Measurements from ENCODE around the gene ZNF358. TPM values are rescaled to one million over a fixed set of nuclear protein-coding genes. Genes with fewer than 3 reads are reported as not detected.

Gene ZNF358
- total RNA-seq, 1 donor from 2014 or later, result 41.1 TPM

DNA sequence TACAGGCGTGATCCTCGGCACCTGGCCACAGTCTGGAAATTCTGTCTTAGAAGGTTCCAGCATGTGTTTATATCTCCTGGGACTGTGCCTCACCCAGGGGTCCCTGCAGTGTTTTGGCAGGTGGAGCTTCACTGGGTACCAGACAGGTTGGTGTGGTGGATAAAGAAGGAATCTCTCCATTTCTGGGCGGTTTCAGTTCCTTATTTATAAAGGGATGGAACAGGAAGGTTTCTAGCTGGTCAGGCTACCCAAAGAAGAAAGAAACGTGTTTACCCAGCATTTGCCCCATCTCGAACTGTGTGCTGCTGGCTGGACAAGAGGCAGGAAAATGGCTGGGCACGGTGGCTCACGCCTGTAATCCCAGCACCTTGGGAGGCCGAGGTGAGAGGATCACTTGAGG is 29.4 kb downstream of the ZNF358 start:
- H3K27ac ChIP-seq (ENCODE audit: low read depth, low read length), result no peak overlapping the region
- FAIRE-seq (no peak), DNase-seq (ENCODE audit: low read depth) (no peak)
- H3K79me2 ChIP-seq (ENCODE audit: insufficient read depth, low read length), result no peaks in the 10 kb centered on the region
- Mint-ChIP-seq H3K27me3 (ENCODE audit: low read depth, unreplicated experiment) (no peaks in the 10 kb centered on the region), H3K27ac (ENCODE audit: unreplicated experiment) (no peak overlapping the region), H3K36me3 (ENCODE audit: low read depth, unreplicated experiment) (peaks cover 13% of the 10 kb centered on the region), H3K4me1 (ENCODE audit: low read depth, unreplicated experiment) (no peaks in the 10 kb centered on the region), H3K4me3 (ENCODE audit: unreplicated experiment) (no peak overlapping the region), H3K9me3 (ENCODE audit: unreplicated experiment) (peaks cover 2% of the 10 kb centered on the region)
- H4K20me1 ChIP-seq (ENCODE audit: insufficient read depth, low read length), result peaks cover 4% of the 10 kb centered on the region
- no peaks in the 10 kb centered on the region for H3K27me3 ChIP-seq (ENCODE audit: insufficient read depth, low read length)
- no peak overlapping the region for H3K4me3 ChIP-seq (ENCODE audit: insufficient read depth, low read depth, low read length)
- H3K4me2 ChIP-seq (ENCODE audit: low read length), result no peak overlapping the region
- no peak for TF ChIP-seq EZH2 (IDR thresholded peaks at IDR 0.05; ENCODE audit: insufficient read depth, low read length)
- TF ChIP-seq, protein P1, sequence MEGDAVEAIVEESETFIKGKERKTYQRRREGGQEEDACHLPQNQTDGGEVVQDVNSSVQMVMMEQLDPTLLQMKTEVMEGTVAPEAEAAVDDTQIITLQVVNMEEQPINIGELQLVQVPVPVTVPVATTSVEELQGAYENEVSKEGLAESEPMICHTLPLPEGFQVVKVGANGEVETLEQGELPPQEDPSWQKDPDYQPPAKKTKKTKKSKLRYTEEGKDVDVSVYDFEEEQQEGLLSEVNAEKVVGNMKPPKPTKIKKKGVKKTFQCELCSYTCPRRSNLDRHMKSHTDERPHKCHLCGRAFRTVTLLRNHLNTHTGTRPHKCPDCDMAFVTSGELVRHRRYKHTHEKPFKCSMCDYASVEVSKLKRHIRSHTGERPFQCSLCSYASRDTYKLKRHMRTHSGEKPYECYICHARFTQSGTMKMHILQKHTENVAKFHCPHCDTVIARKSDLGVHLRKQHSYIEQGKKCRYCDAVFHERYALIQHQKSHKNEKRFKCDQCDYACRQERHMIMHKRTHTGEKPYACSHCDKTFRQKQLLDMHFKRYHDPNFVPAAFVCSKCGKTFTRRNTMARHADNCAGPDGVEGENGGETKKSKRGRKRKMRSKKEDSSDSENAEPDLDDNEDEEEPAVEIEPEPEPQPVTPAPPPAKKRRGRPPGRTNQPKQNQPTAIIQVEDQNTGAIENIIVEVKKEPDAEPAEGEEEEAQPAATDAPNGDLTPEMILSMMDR (IDR thresholded peaks at IDR 0.05; ENCODE audit: insufficient read depth, low read depth, low read length), result no peak
- no peaks in the 10 kb centered on the region for H3K9me3 ChIP-seq (ENCODE audit: insufficient read depth, low read depth, low read length)
- no peaks in the 10 kb centered on the region for H3K4me1 ChIP-seq (ENCODE audit: insufficient read depth, low read length)
- no peak overlapping the region for H2AFZ ChIP-seq (ENCODE audit: low read depth, low read length)
- peaks cover 3% of the 10 kb centered on the region for H3K36me3 ChIP-seq (ENCODE audit: insufficient read depth, low read length)
- H3K9ac ChIP-seq (ENCODE audit: low read length), result no peak overlapping the region

DNA sequence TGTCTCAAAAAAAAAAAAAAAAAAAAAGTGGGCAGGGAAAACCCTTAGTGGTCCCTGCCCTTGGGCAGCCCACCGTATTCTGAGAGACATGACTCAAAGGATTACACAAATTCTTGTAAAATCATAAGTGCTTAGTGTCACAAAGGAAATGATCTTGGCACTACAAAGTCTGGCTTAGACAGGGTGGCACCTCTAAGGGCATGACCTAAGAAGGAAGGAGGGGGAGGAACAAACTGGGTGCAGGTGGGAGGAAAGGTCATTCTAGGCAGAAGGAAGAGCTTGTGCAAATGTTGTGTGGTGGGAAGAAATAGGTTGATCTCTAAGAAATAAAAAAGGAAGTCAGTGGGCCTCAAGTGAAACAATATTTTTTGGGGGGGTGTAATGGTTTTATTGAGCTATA is 30.0 kb downstream of the ZNF358 start:
- DNase-seq (ENCODE audit: low read depth) (no peak), FAIRE-seq (no peak)
- H4K20me1 ChIP-seq (ENCODE audit: insufficient read depth, low read length), result peaks cover 4% of the 10 kb centered on the region
- no peak overlapping the region for H3K27ac Mint-ChIP-seq (ENCODE audit: unreplicated experiment)
- no peaks in the 10 kb centered on the region for H3K27me3 Mint-ChIP-seq (ENCODE audit: low read depth, unreplicated experiment)
- H3K27ac ChIP-seq (ENCODE audit: low read depth, low read length), result no peak overlapping the region
- H3K9me3 ChIP-seq (ENCODE audit: insufficient read depth, low read depth, low read length), result no peaks in the 10 kb centered on the region
- H3K36me3 ChIP-seq (ENCODE audit: insufficient read depth, low read length), result peaks cover 3% of the 10 kb centered on the region
- H3K79me2 ChIP-seq (ENCODE audit: insufficient read depth, low read length), result no peaks in the 10 kb centered on the region
- peaks cover 12% of the 10 kb centered on the region for H3K36me3 Mint-ChIP-seq (ENCODE audit: low read depth, unreplicated experiment)
- peaks cover 2% of the 10 kb centered on the region for H3K9me3 Mint-ChIP-seq (ENCODE audit: unreplicated experiment)
- H3K27me3 ChIP-seq (ENCODE audit: insufficient read depth, low read length), result no peaks in the 10 kb centered on the region
- H3K4me1 Mint-ChIP-seq (ENCODE audit: low read depth, unreplicated experiment), result no peaks in the 10 kb centered on the region
- no peak overlapping the region for H3K4me3 ChIP-seq (ENCODE audit: insufficient read depth, low read depth, low read length)
- H2AFZ ChIP-seq (ENCODE audit: low read depth, low read length), result no peak overlapping the region
- H3K4me1 ChIP-seq (ENCODE audit: insufficient read depth, low read length), result no peaks in the 10 kb centered on the region
- no peak overlapping the region for H3K9ac ChIP-seq (ENCODE audit: low read length)
- H3K4me3 Mint-ChIP-seq (ENCODE audit: unreplicated experiment), result no peak overlapping the region
- H3K4me2 ChIP-seq (ENCODE audit: low read length), result no peak overlapping the region
- TF ChIP-seq EZH2 (IDR thresholded peaks at IDR 0.05; ENCODE audit: insufficient read depth, low read length), result no peak
- TF ChIP-seq, protein P1 (IDR thresholded peaks at IDR 0.05; ENCODE audit: insufficient read depth, low read depth, low read length), result no peak

DNA sequence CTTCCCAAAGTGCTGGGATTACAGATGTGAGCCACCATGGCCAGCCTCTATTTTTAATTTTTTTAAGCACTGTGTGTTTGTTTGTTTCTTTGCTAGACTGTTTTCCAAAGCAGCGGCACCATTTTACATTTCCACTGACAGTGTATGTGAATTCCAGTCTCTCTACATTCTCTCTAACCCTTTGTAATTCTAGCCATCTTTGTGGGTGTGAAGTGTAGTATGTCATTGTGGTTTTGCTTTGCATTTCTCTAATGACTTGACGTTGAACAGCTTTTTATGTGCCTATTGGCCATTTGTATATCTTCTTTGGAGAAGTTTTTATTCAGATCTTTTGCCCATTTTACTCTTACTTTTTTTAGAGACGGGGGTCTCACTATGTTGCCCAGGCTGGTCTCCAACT is 31.3 kb downstream of the ZNF358 start:
- no peaks in the 10 kb centered on the region for H3K4me1 ChIP-seq (ENCODE audit: insufficient read depth, low read length)
- Mint-ChIP-seq H3K4me3 (ENCODE audit: unreplicated experiment) (no peak overlapping the region), H3K9me3 (ENCODE audit: unreplicated experiment) (peaks cover 2% of the 10 kb centered on the region), H3K27ac (ENCODE audit: unreplicated experiment) (no peak overlapping the region), H3K4me1 (ENCODE audit: low read depth, unreplicated experiment) (peaks cover 3% of the 10 kb centered on the region), H3K36me3 (ENCODE audit: low read depth, unreplicated experiment) (peaks cover 15% of the 10 kb centered on the region), H3K27me3 (ENCODE audit: low read depth, unreplicated experiment) (no peaks in the 10 kb centered on the region)
- no peak for FAIRE-seq
- no peaks in the 10 kb centered on the region for H4K20me1 ChIP-seq (ENCODE audit: insufficient read depth, low read length)
- no peaks in the 10 kb centered on the region for H3K79me2 ChIP-seq (ENCODE audit: insufficient read depth, low read length)
- no peaks in the 10 kb centered on the region for H3K9me3 ChIP-seq (ENCODE audit: insufficient read depth, low read depth, low read length)
- no peak for DNase-seq (ENCODE audit: low read depth)
- H3K9ac ChIP-seq (ENCODE audit: low read length), result no peak overlapping the region
- no peak for TF ChIP-seq EZH2 (IDR thresholded peaks at IDR 0.05; ENCODE audit: insufficient read depth, low read length)
- TF ChIP-seq, protein P1 (IDR thresholded peaks at IDR 0.05; ENCODE audit: insufficient read depth, low read depth, low read length), result no peak
- H2AFZ ChIP-seq (ENCODE audit: low read depth, low read length), result no peak overlapping the region
- peaks cover under 1% of the 10 kb centered on the region for H3K36me3 ChIP-seq (ENCODE audit: insufficient read depth, low read length)
- H3K4me3 ChIP-seq (ENCODE audit: insufficient read depth, low read depth, low read length), result no peak overlapping the region
- H3K27me3 ChIP-seq (ENCODE audit: insufficient read depth, low read length), result no peaks in the 10 kb centered on the region
- H3K4me2 ChIP-seq (ENCODE audit: low read length), result no peak overlapping the region
- no peak overlapping the region for H3K27ac ChIP-seq (ENCODE audit: low read depth, low read length)
